Measurements from ENCODE around the gene SS18L1.
"Not testable (repeated sequence)": the region's sequence is repeated elsewhere in the genome, so short reads cannot be mapped to it uniquely, and the experiment has no call there.

Gene SS18L1

GRCh38 chr20:62141043-62141396 is 2.5 kb upstream of the SS18L1 start:
- Histone ChIP-seq H3K4me3 (ENCODE audit: low read depth, low read length) (no peak overlapping the region), H3K9me3 (ENCODE audit: control insufficient read depth, insufficient read depth, low read length) (no peaks in the 10 kb centered on the region), H3K9ac (ENCODE audit: low read depth, low read length) (no peak overlapping the region), H3K36me3 (ENCODE audit: control insufficient read depth, insufficient read depth, low read length) (peaks cover 64% of the 10 kb centered on the region), H3K27ac (ENCODE audit: low read depth, low read length) (no peak overlapping the region), H3K27me3 (ENCODE audit: control insufficient read depth, insufficient read depth, low read length) (no peaks in the 10 kb centered on the region), H3K4me1 (ENCODE audit: control insufficient read depth, insufficient read depth, low read length) (peaks cover 13% of the 10 kb centered on the region)

- no peaks in the 10 kb centered on the region for H3K27me3 ChIP-seq (ENCODE audit: control insufficient read depth, insufficient read depth, low read length)
- peaks cover 13% of the 10 kb centered on the region for H3K4me1 ChIP-seq (ENCODE audit: control insufficient read depth, insufficient read depth, low read length)
- H3K36me3 ChIP-seq (ENCODE audit: control insufficient read depth, insufficient read depth, low read length) = peaks cover 61% of the 10 kb centered on the region
- no peaks in the 10 kb centered on the region for H3K9me3 ChIP-seq (ENCODE audit: control insufficient read depth, insufficient read depth, low read length)
- H3K4me3 ChIP-seq (ENCODE audit: low read depth, low read length) = peak overlapping the region; percentile 84
- H3K27ac ChIP-seq (ENCODE audit: low read depth, low read length) = peak overlapping the region; percentile 69
- peak overlapping the region; percentile 83 for H3K9ac ChIP-seq (ENCODE audit: low read depth, low read length)
These were observed 1.9 kb upstream of the SS18L1 start for GRCh38 chr20:62141397-62142251.

DNA sequence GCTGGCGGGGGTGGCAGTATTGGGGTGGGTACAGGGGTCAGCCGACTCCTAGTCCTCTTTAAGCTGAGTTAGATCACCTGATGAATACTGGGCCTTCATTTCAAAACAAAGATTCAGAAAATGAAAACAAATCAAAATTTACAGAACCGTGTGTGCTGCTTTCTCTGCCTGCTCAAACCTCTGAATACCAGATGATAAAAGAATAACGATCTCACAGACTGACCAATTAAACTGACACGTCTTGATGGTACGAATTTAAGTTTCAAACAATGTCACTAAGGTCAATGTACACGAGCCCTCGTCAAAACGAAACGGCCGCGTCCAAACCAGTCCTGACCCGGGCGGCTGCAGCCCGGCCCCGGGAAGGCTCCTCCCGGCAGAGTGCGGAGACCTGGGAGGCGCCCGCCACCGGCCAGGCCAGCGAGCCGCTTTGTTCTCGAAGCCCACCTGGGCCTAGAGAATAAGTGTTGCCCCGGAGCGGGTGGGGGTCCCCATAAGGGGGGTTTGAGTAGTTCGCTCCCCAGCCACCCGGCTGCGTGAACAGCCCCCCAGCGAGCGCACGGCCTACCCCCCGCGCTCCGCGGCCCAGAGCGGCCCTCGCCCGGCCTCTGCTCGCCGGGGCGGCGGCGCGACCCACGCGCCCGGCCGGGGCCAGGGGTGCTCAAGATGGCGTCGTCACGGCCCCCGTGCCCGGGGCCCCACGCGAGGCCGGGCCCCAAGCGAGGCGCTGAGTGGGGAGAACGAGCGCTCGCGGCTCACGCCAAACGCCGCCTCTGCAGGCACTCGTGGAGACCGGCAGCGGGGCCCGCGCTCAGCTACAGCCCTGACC is 1.1 kb upstream of the SS18L1 start:
- Histone ChIP-seq H3K27ac (ENCODE audit: low read depth, low read length) (peak overlapping the region; percentile 83), H3K9me3 (ENCODE audit: control insufficient read depth, insufficient read depth, low read length) (no peaks in the 10 kb centered on the region), H3K9ac (ENCODE audit: low read depth, low read length) (peak overlapping the region; percentile 83), H3K36me3 (ENCODE audit: control insufficient read depth, insufficient read depth, low read length) (peaks cover 54% of the 10 kb centered on the region), H3K4me3 (ENCODE audit: low read depth, low read length) (peak overlapping the region; percentile 84), H3K27me3 (ENCODE audit: control insufficient read depth, insufficient read depth, low read length) (no peaks in the 10 kb centered on the region), H3K4me1 (ENCODE audit: control insufficient read depth, insufficient read depth, low read length) (peaks cover 13% of the 10 kb centered on the region)

DNA sequence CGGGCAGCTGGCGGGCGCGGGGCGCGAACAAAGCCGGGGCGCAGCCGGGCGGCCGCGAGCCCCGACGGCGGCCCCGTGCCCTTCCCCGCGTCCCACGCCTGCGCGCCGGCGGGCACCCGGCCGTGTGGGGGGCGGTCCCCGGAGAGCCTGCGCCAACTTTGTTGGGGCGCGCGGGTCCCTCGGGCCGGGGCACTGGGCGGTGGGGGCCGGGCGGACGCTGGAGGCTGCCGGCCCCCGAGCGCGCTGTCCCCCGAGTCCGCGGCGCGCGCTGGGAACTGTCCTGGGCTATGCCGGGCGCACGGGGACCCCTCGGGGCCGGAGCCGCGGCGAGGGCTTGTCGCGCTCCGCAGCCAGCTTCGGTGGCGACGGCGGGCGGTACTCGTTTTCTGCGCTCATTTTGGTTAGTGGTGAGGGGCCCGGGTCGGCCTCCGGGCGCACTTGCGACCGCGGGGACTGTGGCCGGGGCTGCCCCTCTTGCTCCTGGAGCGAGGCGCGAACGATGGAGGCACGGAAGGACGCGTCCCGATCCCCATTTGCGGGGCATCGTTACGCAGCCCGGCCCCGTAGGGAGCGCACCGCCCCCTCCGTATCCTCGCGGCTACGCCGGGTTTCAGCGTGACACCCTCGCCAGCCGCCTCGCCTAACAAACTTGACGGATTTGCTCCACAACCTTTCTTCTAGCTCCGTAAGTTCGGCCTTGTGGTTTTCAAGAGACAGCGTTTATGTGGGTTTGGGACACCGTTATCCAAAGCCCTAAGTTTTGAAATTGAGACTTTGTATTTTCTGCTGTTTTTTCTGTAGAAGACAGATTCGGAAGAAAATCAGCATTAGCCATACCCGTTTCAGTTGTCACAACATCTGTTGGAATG is 622 bp downstream of the SS18L1 start:
- Histone ChIP-seq H3K27me3 (ENCODE audit: control insufficient read depth, insufficient read depth, low read length) (no peaks in the 10 kb centered on the region), H3K36me3 (ENCODE audit: control insufficient read depth, insufficient read depth, low read length) (peaks cover 37% of the 10 kb centered on the region), H3K4me1 (ENCODE audit: control insufficient read depth, insufficient read depth, low read length) (peaks cover 16% of the 10 kb centered on the region), H3K9me3 (ENCODE audit: control insufficient read depth, insufficient read depth, low read length) (no peaks in the 10 kb centered on the region), H3K27ac (ENCODE audit: low read depth, low read length) (peak overlapping the region; percentile 78), H3K4me3 (ENCODE audit: low read depth, low read length) (peak overlapping the region; percentile 84), H3K9ac (ENCODE audit: low read depth, low read length) (peak overlapping the region; percentile 61; the same call in 1 of the 2 replicates)

GRCh38 chr20:62145688-62146018 is 2.1 kb downstream of the SS18L1 start:
- no peak overlapping the region for H3K27ac ChIP-seq (ENCODE audit: low read depth, low read length)
- H3K4me1 ChIP-seq (ENCODE audit: control insufficient read depth, insufficient read depth, low read length) = peaks cover 25% of the 10 kb centered on the region
- H3K4me3 ChIP-seq (ENCODE audit: low read depth, low read length) = no peak overlapping the region
- peaks cover 22% of the 10 kb centered on the region for H3K36me3 ChIP-seq (ENCODE audit: control insufficient read depth, insufficient read depth, low read length)
- H3K9ac ChIP-seq (ENCODE audit: low read depth, low read length) = no peak overlapping the region
- H3K9me3 ChIP-seq (ENCODE audit: control insufficient read depth, insufficient read depth, low read length) = no peaks in the 10 kb centered on the region
- H3K27me3 ChIP-seq (ENCODE audit: control insufficient read depth, insufficient read depth, low read length) = no peaks in the 10 kb centered on the region

- Histone ChIP-seq H3K9me3 (ENCODE audit: control insufficient read depth, insufficient read depth, low read length) (no peaks in the 10 kb centered on the region), H3K27ac (ENCODE audit: low read depth, low read length) (no peak overlapping the region), H3K27me3 (ENCODE audit: control insufficient read depth, insufficient read depth, low read length) (no peaks in the 10 kb centered on the region), H3K9ac (ENCODE audit: low read depth, low read length) (no peak overlapping the region), H3K4me3 (ENCODE audit: low read depth, low read length) (no peak overlapping the region), H3K4me1 (ENCODE audit: control insufficient read depth, insufficient read depth, low read length) (peaks cover 25% of the 10 kb centered on the region), H3K36me3 (ENCODE audit: control insufficient read depth, insufficient read depth, low read length) (peaks cover 18% of the 10 kb centered on the region; the same call in 1 of the 2 replicates)
These were observed 2.6 kb downstream of the SS18L1 start for GRCh38 chr20:62146019-62146755.

DNA sequence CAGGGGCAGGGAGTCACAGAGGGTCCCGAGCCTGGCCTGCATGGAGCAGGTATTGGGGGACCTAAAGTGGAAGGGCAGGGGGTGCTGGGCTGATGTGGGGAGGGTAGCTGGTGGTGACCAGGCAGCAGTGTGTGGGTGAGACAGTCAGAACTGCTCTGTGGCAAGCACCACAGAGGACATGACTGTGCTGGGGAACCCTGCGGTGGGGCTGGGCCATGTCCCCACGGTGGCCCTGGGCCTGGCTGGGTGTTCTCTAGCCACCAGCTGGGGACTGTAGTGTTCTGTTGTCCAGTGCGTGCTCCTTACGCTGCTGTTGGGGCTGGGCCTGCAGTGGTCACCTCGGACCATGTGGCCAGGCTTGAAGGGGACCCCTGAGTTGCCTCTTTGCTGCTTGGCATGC is 3.6 kb downstream of the SS18L1 start:
- peaks cover 18% of the 10 kb centered on the region for H3K4me1 ChIP-seq (ENCODE audit: control insufficient read depth, insufficient read depth, low read length)
- H3K36me3 ChIP-seq (ENCODE audit: control insufficient read depth, insufficient read depth, low read length) = peaks cover 14% of the 10 kb centered on the region; the same call in 1 of the 2 replicates
- H3K9me3 ChIP-seq (ENCODE audit: control insufficient read depth, insufficient read depth, low read length) = no peaks in the 10 kb centered on the region
- no peak overlapping the region for H3K27ac ChIP-seq (ENCODE audit: low read depth, low read length)
- H3K27me3 ChIP-seq (ENCODE audit: control insufficient read depth, insufficient read depth, low read length) = no peaks in the 10 kb centered on the region
- no peak overlapping the region for H3K4me3 ChIP-seq (ENCODE audit: low read depth, low read length)
- no peak overlapping the region for H3K9ac ChIP-seq (ENCODE audit: low read depth, low read length)

DNA sequence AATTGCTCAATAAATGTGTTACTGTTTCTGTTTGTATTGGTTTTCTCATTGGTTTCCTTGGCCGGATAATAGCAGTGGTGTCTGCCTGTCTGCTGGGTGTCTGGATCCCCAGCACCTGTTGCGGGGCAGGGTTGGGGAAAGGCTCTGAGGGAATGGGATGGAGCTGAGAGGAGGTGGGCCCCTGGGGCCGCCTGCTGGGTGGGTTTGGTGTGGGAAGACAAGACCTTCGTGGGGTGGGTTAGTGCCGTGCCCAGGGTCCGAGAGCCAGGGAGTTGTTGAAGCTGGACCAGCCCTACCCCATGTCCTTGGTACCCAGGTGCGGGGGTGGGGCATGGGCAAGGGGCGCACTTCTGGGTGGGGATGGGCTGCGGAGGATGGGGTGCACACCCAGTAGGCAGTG is 4.0 kb downstream of the SS18L1 start:
- H3K36me3 ChIP-seq (ENCODE audit: control insufficient read depth, insufficient read depth, low read length) = peaks cover 18% of the 10 kb centered on the region
- H3K27ac ChIP-seq (ENCODE audit: low read depth, low read length) = no peak overlapping the region
- H3K9ac ChIP-seq (ENCODE audit: low read depth, low read length) = no peak overlapping the region
- H3K4me1 ChIP-seq (ENCODE audit: control insufficient read depth, insufficient read depth, low read length) = peaks cover 18% of the 10 kb centered on the region
- no peak overlapping the region for H3K4me3 ChIP-seq (ENCODE audit: low read depth, low read length)
- no peaks in the 10 kb centered on the region for H3K27me3 ChIP-seq (ENCODE audit: control insufficient read depth, insufficient read depth, low read length)
- H3K9me3 ChIP-seq (ENCODE audit: control insufficient read depth, insufficient read depth, low read length) = no peaks in the 10 kb centered on the region

DNA sequence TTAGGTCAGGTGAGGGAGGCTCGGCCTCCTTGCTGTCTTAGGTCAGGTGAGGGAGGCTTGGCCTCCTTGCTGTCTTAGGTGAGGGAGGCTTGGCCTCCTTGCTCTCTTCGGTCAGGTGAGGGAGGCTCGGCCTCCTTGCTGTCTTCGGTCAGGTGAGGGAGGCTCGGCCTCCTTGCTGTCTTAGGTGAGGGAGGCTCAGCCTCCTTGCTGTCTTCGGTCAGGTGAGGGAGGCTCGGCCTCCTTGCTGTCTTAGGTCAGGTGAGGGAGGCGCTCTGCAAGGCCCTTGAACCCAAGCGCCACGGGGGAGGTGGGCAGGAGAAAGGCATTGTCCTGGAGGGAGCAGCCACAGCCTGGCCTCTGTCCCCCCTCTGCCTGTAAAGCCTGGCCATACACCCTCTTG is 4.8 kb downstream of the SS18L1 start:
- H3K9me3 ChIP-seq (ENCODE audit: control insufficient read depth, insufficient read depth, low read length); H3K4me3 ChIP-seq (ENCODE audit: low read depth, low read length); H3K27me3 ChIP-seq (ENCODE audit: control insufficient read depth, insufficient read depth, low read length); H3K27ac ChIP-seq (ENCODE audit: low read depth, low read length); H3K9ac ChIP-seq (ENCODE audit: low read depth, low read length): not testable (repeated sequence)
- Histone ChIP-seq H3K36me3 (ENCODE audit: control insufficient read depth, insufficient read depth, low read length) (peaks cover 27% of the 10 kb centered on the region), H3K4me1 (ENCODE audit: control insufficient read depth, insufficient read depth, low read length) (peaks cover 18% of the 10 kb centered on the region)

GRCh38 chr20:62148908-62149314 is 5.3 kb downstream of the SS18L1 start:
- Histone ChIP-seq H3K27me3 (ENCODE audit: control insufficient read depth, insufficient read depth, low read length) (no peaks in the 10 kb centered on the region), H3K9me3 (ENCODE audit: control insufficient read depth, insufficient read depth, low read length) (no peaks in the 10 kb centered on the region), H3K9ac (ENCODE audit: low read depth, low read length) (no peak overlapping the region), H3K4me3 (ENCODE audit: low read depth, low read length) (no peak overlapping the region), H3K4me1 (ENCODE audit: control insufficient read depth, insufficient read depth, low read length) (peaks cover 18% of the 10 kb centered on the region), H3K27ac (ENCODE audit: low read depth, low read length) (peak overlapping the region; percentile 19), H3K36me3 (ENCODE audit: control insufficient read depth, insufficient read depth, low read length) (peaks cover 29% of the 10 kb centered on the region)

Data from HUES48 (cell line).